GM06990 (cell line): ENCODE results near the gene TPCN2.

Source experiments
- DNase-seq: peaks from one replicate; pipeline ENCODE4 v3.0.0-alpha.2; 2011; ENCODE audit not compliant: insufficient read length; ENCODE audit errors: extremely low read depth
- H3K27me3 ChIP-seq: replicated peaks from 2 replicates; pipeline ENCODE4 v1.6.0; 2011; ENCODE audit warnings: low read length; ENCODE audit not compliant: control insufficient read depth, insufficient read depth
- H3K36me3 ChIP-seq: 2 replicates; pipeline ENCODE4 v1.5.1; 2011; ENCODE audit warnings: low read length; ENCODE audit not compliant: control insufficient read depth, insufficient read depth
- H3K4me3 ChIP-seq: replicated peaks from 2 replicates; pipeline ENCODE4 v1.5.1; 2011; ENCODE audit warnings: low read depth, mild to moderate bottlenecking, control low read depth, low read length
- TF ChIP-seq, protein P1 (sequence below): IDR thresholded peaks from 2 replicates; pipeline ENCODE4 v1.5.1; 2011; ENCODE audit warnings: low read length, control low read depth, mild to moderate bottlenecking, inconsistent platforms; ENCODE audit not compliant: insufficient read depth, poor library complexity, severe bottlenecking

The TPCN2 gene

DNA sequence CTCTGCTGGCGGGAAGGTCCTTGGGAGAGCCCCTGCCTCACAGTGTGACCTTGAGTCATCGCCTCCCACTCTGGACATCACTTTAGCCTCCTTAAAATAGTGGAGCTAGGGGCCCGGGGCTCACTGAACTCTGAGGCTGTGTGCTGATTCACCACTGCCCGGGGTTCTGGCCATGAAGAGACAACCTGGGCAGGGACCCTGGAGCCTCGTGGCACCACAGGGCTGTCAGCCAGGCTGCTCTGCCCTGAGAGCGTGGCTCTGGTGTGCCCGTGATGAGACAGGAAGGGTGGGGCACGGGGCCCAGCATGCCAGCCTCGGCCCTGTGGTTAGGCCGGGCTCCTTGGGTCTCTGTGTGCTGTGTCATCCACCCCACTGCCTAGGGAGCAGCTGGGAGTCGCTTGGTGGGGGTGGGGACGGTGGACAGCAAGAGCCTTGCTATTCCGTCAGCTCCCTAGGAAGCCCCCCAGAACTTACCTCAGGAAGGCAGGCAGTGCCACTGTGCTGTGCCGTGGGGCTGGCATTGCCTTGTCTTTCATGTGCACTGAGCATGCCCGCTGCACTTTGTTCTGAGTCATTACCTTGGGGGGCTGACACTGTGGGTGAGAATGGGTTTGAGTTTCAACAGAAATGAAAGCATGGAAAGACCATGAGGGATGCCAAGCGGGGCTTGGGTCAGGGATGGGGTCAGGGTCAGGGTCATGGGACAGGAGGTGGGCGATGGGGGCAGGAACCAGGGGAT lies 31.7 kb downstream of the TPCN2 start:
- Histone ChIP-seq H3K27me3 (no peaks in the 10 kb centered on the region), H3K4me3 (no peak overlapping the region), H3K36me3 (no peaks in the 10 kb centered on the region; the same call in none of the 2 replicates)
- DNase-seq: no peak
- TF ChIP-seq, protein P1, sequence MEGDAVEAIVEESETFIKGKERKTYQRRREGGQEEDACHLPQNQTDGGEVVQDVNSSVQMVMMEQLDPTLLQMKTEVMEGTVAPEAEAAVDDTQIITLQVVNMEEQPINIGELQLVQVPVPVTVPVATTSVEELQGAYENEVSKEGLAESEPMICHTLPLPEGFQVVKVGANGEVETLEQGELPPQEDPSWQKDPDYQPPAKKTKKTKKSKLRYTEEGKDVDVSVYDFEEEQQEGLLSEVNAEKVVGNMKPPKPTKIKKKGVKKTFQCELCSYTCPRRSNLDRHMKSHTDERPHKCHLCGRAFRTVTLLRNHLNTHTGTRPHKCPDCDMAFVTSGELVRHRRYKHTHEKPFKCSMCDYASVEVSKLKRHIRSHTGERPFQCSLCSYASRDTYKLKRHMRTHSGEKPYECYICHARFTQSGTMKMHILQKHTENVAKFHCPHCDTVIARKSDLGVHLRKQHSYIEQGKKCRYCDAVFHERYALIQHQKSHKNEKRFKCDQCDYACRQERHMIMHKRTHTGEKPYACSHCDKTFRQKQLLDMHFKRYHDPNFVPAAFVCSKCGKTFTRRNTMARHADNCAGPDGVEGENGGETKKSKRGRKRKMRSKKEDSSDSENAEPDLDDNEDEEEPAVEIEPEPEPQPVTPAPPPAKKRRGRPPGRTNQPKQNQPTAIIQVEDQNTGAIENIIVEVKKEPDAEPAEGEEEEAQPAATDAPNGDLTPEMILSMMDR: no peak

DNA sequence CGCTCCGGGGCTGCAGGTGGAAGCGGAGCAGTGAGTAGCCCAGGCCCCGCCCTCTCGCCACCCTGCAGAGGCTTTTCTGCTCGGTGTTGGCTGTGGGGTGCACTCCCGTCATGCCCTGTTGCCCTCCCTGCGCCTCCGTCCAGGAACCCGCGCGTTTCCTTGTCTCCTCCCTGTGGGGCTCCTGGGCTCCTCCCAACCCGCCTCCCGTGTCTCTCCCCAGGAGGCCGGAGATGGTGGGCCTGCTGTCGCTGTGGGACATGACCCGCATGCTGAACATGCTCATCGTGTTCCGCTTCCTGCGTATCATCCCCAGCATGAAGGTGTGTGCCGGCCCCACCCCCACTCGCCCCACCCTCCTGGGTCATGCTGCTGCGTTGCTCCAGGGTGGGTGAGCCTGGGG lies 32.4 kb downstream of the TPCN2 start:
- H3K4me3 ChIP-seq: no peak overlapping the region
- no peaks in the 10 kb centered on the region for H3K27me3 ChIP-seq
- TF ChIP-seq, protein P1: no peak
- no peak for DNase-seq
- no peaks in the 10 kb centered on the region; the same call in none of the 2 replicates for H3K36me3 ChIP-seq

DNA sequence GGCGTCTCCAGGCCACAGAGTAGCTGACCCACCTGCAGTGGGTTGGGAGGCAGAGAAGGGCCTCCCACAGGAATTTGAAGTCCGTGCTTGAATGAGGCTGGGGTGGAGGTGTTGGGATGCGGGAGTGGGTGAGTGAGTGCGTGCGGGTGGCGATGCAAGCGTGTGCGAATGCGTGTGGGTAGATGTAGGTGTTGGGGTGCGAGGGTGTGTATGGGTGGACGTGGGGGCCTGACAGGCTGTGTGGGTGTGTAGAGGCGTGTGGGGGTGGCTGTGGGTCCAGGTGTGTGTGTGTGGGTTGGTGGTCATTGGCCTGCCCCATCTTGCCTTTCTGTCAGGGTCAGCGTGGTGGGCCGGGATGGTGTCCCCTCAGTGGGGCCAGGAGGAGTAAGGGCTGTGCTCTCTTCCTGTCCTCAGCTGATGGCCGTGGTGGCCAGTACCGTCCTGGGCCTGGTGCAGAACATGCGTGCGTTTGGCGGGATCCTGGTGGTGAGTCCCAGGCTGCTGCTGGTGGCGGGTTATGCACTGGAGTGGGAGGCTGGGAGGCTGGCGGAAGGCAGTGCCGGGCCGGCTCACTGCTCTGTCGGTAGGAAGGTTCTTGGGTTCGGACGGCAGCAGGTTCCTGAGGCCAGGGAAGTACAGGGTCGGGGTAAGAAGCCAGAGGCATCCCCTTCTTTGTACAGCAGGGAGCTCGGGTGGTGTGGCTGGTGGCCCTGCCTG lies 35.0 kb downstream of the TPCN2 start:
- TF ChIP-seq, protein P1: no peak
- no peaks in the 10 kb centered on the region for H3K27me3 ChIP-seq
- DNase-seq: no peak
- no peak overlapping the region for H3K4me3 ChIP-seq
- H3K36me3 ChIP-seq: no peaks in the 10 kb centered on the region; the same call in none of the 2 replicates

DNA sequence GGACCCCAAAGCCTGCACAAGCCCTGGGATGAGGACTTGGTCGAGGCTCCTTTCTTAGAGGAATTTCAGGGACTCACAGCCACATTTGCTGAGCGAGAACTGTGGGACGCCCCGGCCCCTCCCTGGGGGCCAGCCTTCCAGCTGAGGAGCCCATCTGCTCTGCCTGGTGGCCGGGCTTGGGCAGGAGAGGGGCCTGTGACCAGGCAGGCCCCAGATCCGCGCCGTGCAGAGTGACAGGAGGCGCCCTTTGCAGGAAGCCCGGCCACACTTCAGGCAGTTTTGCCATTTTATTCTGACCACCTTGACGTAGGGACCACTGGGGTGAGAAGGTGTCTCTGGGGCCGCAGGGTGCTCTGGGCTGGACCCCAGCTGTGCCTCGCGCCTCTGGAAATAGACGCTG lies 35.6 kb downstream of the TPCN2 start:
- no peaks in the 10 kb centered on the region; the same call in none of the 2 replicates for H3K36me3 ChIP-seq
- no peaks in the 10 kb centered on the region for H3K27me3 ChIP-seq
- H3K4me3 ChIP-seq: no peak overlapping the region
- no peak for DNase-seq
- TF ChIP-seq, protein P1: no peak

DNA sequence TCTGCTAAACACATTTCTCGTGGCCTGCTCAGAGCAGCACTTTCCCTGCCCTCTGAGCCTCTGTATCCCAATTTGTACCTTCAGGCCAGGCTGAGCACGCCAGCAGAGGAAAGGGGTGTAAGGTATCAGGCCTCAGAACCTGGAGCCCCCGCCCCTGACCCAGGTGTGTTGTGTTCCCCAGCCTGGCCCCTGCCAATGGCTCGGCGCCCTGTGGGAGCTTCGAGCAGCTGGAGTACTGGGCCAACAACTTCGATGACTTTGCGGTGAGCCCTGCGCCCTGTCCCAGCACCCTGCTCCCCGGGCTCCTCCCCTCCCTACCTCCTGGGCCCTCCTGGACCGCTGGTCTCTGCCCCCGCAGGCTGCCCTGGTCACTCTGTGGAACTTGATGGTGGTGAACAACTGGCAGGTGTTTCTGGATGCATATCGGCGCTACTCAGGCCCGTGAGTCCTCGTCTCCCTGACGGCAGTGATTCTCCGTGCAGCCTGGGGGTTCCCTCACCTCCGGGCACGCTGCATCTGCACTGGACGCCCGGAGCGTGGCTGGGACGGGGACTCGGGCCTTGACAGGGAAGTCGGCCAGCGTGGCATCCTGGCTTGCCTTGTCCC lies 36.9 kb downstream of the TPCN2 start:
- Histone ChIP-seq H3K27me3 (no peaks in the 10 kb centered on the region), H3K4me3 (no peak overlapping the region), H3K36me3 (no peaks in the 10 kb centered on the region; the same call in 1 of the 2 replicates)
- TF ChIP-seq, protein P1: no peak
- no peak for DNase-seq
